Heart right ventricle (tissue), 16 donors: ENCODE data around the gene CHIC2. TPM values are rescaled to one million over a fixed set of nuclear protein-coding genes. Genes with fewer than 3 reads are reported as not detected.

ENCODE experiments used
- ATAC-seq, 8 donors: fragments of 200-7000 bp; cut with Tn5 transposase; one replicate each; pipeline ENCODE4 v1.9.1; 2020; ENCODE audit warnings: mild to moderate bottlenecking in 8 of 8, moderate library complexity in 8 of 8, moderate number of reproducible peaks in 1 of 8
- DNase-seq, 2 donors: peaks; one replicate each; pipeline ENCODE4 v3.0.0-alpha.2; 2020
- H3K27ac ChIP-seq, 10 donors: fragments of 200-600 bp; sonication (generic) in 2 of 10; one replicate each; pipeline versions ENCODE4 v1.5.0 to v1.8.0; 2020 to 2022; ENCODE audit warnings: mild to moderate bottlenecking in 3 of 10
- H3K27me3 ChIP-seq, 7 donors: fragments of 200-600 bp; one replicate each; pipeline ENCODE4 v1.8.0; 2021 to 2022; ENCODE audit warnings: mild to moderate bottlenecking in 2 of 7
- H3K36me3 ChIP-seq, 9 donors: fragments of 200-600 bp; sonication (generic) in 1 of 9; one replicate each; pipeline versions ENCODE4 v1.5.0 to v1.8.0; 2020 to 2022; ENCODE audit warnings: mild to moderate bottlenecking in 2 of 9
- H3K4me1 ChIP-seq, 9 donors: fragments of 200-600 bp; sonication (generic) in 1 of 9; one replicate each; pipeline versions ENCODE4 v1.5.0 to v1.8.0; 2020 to 2022; ENCODE audit warnings: mild to moderate bottlenecking in 4 of 9
- H3K4me3 ChIP-seq, 10 donors: fragments of 200-600 bp; sonication (generic) in 2 of 10; one replicate each; pipeline versions ENCODE4 v1.5.0 to v1.8.0; 2020 to 2022; ENCODE audit warnings: mild to moderate bottlenecking in 7 of 10, moderate library complexity in 2 of 10
- H3K9me3 ChIP-seq, 11 donors: fragments of 200-600 bp in 10 of 11; sonication (generic) in 2 of 11; one replicate each; pipeline versions ENCODE4 v1.5.0 to v1.8.0; 2013 to 2022; ENCODE audit warnings: mild to moderate bottlenecking in 2 of 11, control low read depth in 1 of 11, moderate library complexity in 1 of 11
- CTCF ChIP-seq, 9 donors: fragments of 200-600 bp; sonication (generic) in 2 of 9; IDR thresholded peaks; one replicate each; pipeline versions ENCODE4 v1.5.0 to v1.8.0; 2021 to 2022; ENCODE audit warnings: antibody characterized with exemption in 9 of 9, mild to moderate bottlenecking in 5 of 9, moderate library complexity in 1 of 9
- WGBS, 2 donors: extraction: QIAGEN DNeasy Blood & Tissue Kit; methylation state at CpG; one replicate each; pipeline ENCODE4 v1.1.7; 2013; ENCODE audit warnings: inconsistent platforms in 1 of 2; 5-methylcytosine and 5-hydroxymethylcytosine counted together
- intact Hi-C, 10 donors: fragments of 100-400 bp; cut with DNase I; formaldehyde crosslinking; loops; one replicate each; pipeline versions ENCODE4 v1.11.1 to v1.14.2; 2022
- polyA plus RNA-seq, 2 donors: library from polyadenylated mRNA; stranded (reverse); fragments of 200-250 nt; gene quantifications; one replicate each; pipeline ENCODE4 v1.2.3, GENCODE V29; 2013
- total RNA-seq, 10 donors: library from RNA; stranded (reverse); fragmentation: NEBNext Ultra II Directional in 3 of 10; extraction: Animal tissue kit (Norgen Biotek cat#: 25700) in 3 of 10; gene quantifications; one replicate each; pipeline versions ENCODE4 v1.2.1 to v1.2.4, GENCODE V29; 2021 to 2023
- donor health status: Arrhythmogenic right ventricular cardiomyopathy.
- donor health status: ischemic (EF 13 %, LVEDD 7.1; RV severe dilation, severe dysfunction).
- donor health status: healthy with polysubstance abuse.
- donor health status: DM: no; HTN: yes; CAD: no.
- donor health status: DM: no; HTN: no; CAD: no.
- donor health status: ischemic (EF 25% LVEDD 6.9; RV normal size, moderate dysfunction).
- donor health status: ischemic (EF 25% LVEDD 5.7; RV mildly dilated, moderate dysfunction).
- donor health status: healthy.
- donor health status: DM: yes; HTN: yes; CAD: no.
- donor health status: Ischemic cardiomyopathy.
- donor health status: ischemic (EF 35%, LVEDD 5.7; RV mildly dilated, moderate dysfunction).
- donor health status: nonischemic (EF 11% LVEDD 7.7; RV severe dilation, severe dysfunction).
- donor health status: DM: yes; HTN: yes; CAD: no.
- donor health status: PGD.
- donor health status: ischemic (EF 29% LVEDD 5.4; RV normal size, mild dysfunction).
- donor health status: nonischemic (EF 23%, LVEDD 6.1; RV moderate dilation, normal function).

CHIC2 gene
- total and polyA plus RNA-seq, 12 donors = 5.6 to 13.5 (median 9.3) TPM

GRCh38 chr4:54067166-54067565, 2.8 kb upstream of the CHIC2 start:
- no peaks in the 10 kb centered on the region for H3K27me3 ChIP-seq
- DNase-seq = peak; percentile 19 to 72
- WGBS, 2 donors = 43 to 44% methylated on average over 5 of the region's 5 CpGs
- H3K4me3 ChIP-seq = no peak overlapping the region
- no peak for TF ChIP-seq CTCF (IDR thresholded peaks at IDR 0.05)
- ATAC-seq = peak in 6 of 8 donors; percentile 10 to 59 (median 32)
- peaks cover 3 to 37% (median 33%) of the 10 kb centered on the region in 9 donors for H3K4me1 ChIP-seq
- H3K9me3 ChIP-seq = peaks cover 0 to 6% (median 0%) of the 10 kb centered on the region in 11 donors
- no peaks in the 10 kb centered on the region for H3K36me3 ChIP-seq
- H3K27ac ChIP-seq = peak overlapping the region; percentile 61 to 98 (median 94)
- intact Hi-C loops = loop anchor here in 2 of 10 donors (1.0 to 10.0 kb wide), 2 partner anchors 148 to 150 kb away; no protein-coding TSS in a partner anchor

- DNase-seq (peak in 1 of 2 donors; percentile 15), ATAC-seq (peak in 5 of 8 donors; percentile 0 to 26 (median 10))
- 40 to 52% methylated on average over 2 of the region's 2 CpGs for WGBS, 2 donors
- intact Hi-C loops = loop anchor here in 2 of 10 donors (1.0 to 10.0 kb wide), 2 partner anchors 148 to 151 kb away; no protein-coding TSS in a partner anchor
- Histone ChIP-seq H3K36me3 (no peaks in the 10 kb centered on the region), H3K27ac (peak overlapping the region; percentile 61 to 98 (median 94)), H3K9me3 (peaks cover 0 to 6% (median 0%) of the 10 kb centered on the region in 11 donors), H3K4me1 (peaks cover 3 to 42% (median 37%) of the 10 kb centered on the region in 9 donors), H3K4me3 (no peak overlapping the region), H3K27me3 (no peaks in the 10 kb centered on the region)
- no peak for TF ChIP-seq CTCF (IDR thresholded peaks at IDR 0.05)
Measured at GRCh38 chr4:54066718-54067129, 2.3 kb upstream of the CHIC2 start.

- Histone ChIP-seq H3K27ac (peak overlapping the region; percentile 68 to 99 (median 95)), H3K27me3 (no peaks in the 10 kb centered on the region), H3K9me3 (peaks cover 0 to 6% (median 0%) of the 10 kb centered on the region in 11 donors), H3K36me3 (no peaks in the 10 kb centered on the region), H3K4me1 (peaks cover 3 to 48% (median 44%) of the 10 kb centered on the region in 9 donors), H3K4me3 (no peak overlapping the region)
- no peak for TF ChIP-seq CTCF (IDR thresholded peaks at IDR 0.05)
- DNase-seq (no peak), ATAC-seq (no peak)
- 90 to 93% methylated on average over 2 of the region's 2 CpGs for WGBS, 2 donors
- intact Hi-C loops = loop anchor here in 1 of 10 donors (10.0 kb wide), 1 partner anchor 149 kb away; no protein-coding TSS in a partner anchor
Measured at GRCh38 chr4:54066088-54066415, 1.6 kb upstream of the CHIC2 start.

- Histone ChIP-seq H3K27ac (peak overlapping the region; percentile 76 to 99 (median 95)), H3K36me3 (no peaks in the 10 kb centered on the region), H3K4me1 (peaks cover 3 to 54% (median 50%) of the 10 kb centered on the region in 9 donors), H3K27me3 (no peaks in the 10 kb centered on the region), H3K4me3 (peak overlapping the region in 7 of 10 donors; percentile 73 to 100 (median 97)), H3K9me3 (peaks cover 0 to 6% (median 0%) of the 10 kb centered on the region in 11 donors)
- no peak for ATAC-seq
- intact Hi-C loops = loop anchor here in 1 of 10 donors (10.0 kb wide), 1 partner anchor 149 kb away; no protein-coding TSS in a partner anchor
- no peak for TF ChIP-seq CTCF (IDR thresholded peaks at IDR 0.05)
- DNase-seq = no peak
- WGBS, 2 donors = 40 to 48% methylated on average over 6 of the region's 6 CpGs
Measured at GRCh38 chr4:54065282-54066087, 1.1 kb upstream of the CHIC2 start.
